Suprapubic skin (tissue), 3 donors: ENCODE data around the gene ASPN.

ENCODE experiments used
- EP300 ChIP-seq: sonication (generic); formaldehyde crosslinking; IDR thresholded peaks from one replicate; pipeline ENCODE4 v1.6.1; 2017; ENCODE audit warnings: antibody characterized with exemption
- POLR2A ChIP-seq, 2 donors: fragments of 450-650 bp; IDR thresholded peaks; one replicate each; pipeline ENCODE4 v1.6.1; 2017; ENCODE audit warnings: antibody characterized with exemption in 2 of 2, mild to moderate bottlenecking in 2 of 2, moderate library complexity in 2 of 2
- TF ChIP-seq, protein P1 (sequence below), 2 donors: fragments of 200-600 bp in 1 of 2; fragments of 450-650 bp in 1 of 2; sonication (generic) in 1 of 2; IDR thresholded peaks; one replicate each; pipeline ENCODE4 v1.5.1; 2016 to 2019; ENCODE audit warnings: antibody characterized with exemption in 2 of 2, mild to moderate bottlenecking in 1 of 2, moderate library complexity in 1 of 2

DNA sequence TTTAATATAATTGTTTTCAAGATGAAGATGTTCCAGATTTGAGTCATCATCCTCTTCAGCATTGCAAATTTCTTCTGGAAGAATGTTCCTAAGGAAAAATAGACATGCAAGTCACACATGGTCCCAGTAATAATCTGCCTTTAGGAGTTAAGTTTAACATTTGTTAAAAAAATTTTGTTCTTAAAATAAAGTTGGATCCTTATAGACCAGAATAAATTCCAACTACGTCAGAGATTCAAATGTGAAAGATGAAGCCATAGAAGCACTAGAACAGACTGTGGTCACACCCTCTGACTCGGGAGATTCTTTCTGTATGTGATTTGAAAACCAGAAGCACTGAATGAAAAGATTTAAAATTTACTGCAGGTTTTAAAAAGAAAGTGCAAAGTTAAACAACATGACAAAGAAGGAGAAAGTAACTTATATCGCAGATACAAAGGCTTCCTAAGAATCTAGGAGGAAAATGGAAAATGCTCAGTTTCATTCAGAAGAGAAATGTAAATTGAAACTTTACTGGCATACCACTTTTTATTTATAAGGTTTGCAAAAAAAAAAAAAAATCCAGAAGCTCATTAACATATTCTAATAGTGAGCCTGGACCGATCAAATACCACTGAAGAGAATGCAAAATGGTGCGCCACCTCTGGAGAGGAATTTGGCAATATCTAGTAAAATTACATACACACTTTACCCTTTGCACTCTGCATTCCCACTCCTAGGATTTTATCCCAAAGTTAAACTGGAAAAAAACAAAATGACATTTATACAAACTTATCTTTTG is 14.3 kb upstream of the ASPN start:
- TF ChIP-seq POLR2A (IDR thresholded peaks at IDR 0.05) (no peak), EP300 (no peak)
- TF ChIP-seq, protein P1, sequence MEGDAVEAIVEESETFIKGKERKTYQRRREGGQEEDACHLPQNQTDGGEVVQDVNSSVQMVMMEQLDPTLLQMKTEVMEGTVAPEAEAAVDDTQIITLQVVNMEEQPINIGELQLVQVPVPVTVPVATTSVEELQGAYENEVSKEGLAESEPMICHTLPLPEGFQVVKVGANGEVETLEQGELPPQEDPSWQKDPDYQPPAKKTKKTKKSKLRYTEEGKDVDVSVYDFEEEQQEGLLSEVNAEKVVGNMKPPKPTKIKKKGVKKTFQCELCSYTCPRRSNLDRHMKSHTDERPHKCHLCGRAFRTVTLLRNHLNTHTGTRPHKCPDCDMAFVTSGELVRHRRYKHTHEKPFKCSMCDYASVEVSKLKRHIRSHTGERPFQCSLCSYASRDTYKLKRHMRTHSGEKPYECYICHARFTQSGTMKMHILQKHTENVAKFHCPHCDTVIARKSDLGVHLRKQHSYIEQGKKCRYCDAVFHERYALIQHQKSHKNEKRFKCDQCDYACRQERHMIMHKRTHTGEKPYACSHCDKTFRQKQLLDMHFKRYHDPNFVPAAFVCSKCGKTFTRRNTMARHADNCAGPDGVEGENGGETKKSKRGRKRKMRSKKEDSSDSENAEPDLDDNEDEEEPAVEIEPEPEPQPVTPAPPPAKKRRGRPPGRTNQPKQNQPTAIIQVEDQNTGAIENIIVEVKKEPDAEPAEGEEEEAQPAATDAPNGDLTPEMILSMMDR (IDR thresholded peaks at IDR 0.05): no peak
